ENCODE results near the gene OR2V2. TPM values are rescaled to one million over a fixed set of nuclear protein-coding genes. Genes with fewer than 3 reads are reported as not detected.
A peak's percentile ranks its signal among the peaks of the same experiment; 100 is the strongest.

Gene OR2V2
- polyA plus RNA-seq, 1 experiment = not detected

DNA sequence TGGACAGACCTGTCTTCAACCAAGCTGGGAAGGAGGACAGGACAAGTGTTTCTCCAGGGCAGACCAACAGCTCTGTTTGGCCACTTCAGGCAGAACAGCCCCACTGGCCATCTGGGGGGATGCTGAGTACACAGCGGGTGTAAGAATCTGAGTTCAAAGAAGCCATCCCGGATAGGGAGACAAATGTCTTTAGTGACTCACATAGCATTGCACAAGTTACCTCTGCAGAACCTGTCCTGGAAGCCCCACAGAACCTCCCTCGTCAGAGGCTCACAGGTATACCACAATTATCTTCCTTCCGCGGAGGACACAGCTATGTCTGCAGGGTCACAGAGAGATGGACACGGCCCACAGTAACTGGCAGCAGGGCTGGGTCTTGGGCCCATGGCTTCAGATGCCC is 2.0 kb downstream of the OR2V2 start:
- Histone ChIP-seq H3K27me3 (ENCODE audit: control insufficient read depth, insufficient read depth, low read length) (peaks cover 2% of the 10 kb centered on the region), H3K4me3 (ENCODE audit: low read depth, low read length) (no peak overlapping the region), H3K9me3 (ENCODE audit: control insufficient read depth, insufficient read depth, low read length) (peaks cover 3% of the 10 kb centered on the region; the same call in 1 of the 2 replicates), H3K27ac (ENCODE audit: low read depth, low read length) (no peak overlapping the region)
- no peak for DNase-seq (ENCODE audit: low read depth, low spot score)
- TF ChIP-seq, protein P1, sequence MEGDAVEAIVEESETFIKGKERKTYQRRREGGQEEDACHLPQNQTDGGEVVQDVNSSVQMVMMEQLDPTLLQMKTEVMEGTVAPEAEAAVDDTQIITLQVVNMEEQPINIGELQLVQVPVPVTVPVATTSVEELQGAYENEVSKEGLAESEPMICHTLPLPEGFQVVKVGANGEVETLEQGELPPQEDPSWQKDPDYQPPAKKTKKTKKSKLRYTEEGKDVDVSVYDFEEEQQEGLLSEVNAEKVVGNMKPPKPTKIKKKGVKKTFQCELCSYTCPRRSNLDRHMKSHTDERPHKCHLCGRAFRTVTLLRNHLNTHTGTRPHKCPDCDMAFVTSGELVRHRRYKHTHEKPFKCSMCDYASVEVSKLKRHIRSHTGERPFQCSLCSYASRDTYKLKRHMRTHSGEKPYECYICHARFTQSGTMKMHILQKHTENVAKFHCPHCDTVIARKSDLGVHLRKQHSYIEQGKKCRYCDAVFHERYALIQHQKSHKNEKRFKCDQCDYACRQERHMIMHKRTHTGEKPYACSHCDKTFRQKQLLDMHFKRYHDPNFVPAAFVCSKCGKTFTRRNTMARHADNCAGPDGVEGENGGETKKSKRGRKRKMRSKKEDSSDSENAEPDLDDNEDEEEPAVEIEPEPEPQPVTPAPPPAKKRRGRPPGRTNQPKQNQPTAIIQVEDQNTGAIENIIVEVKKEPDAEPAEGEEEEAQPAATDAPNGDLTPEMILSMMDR (IDR thresholded peaks at IDR 0.05; ENCODE audit: low read depth, low read length) = no peak
- ChIA-PET POLR2A (no interaction called here), CTCF (no interaction called here)

DNA sequence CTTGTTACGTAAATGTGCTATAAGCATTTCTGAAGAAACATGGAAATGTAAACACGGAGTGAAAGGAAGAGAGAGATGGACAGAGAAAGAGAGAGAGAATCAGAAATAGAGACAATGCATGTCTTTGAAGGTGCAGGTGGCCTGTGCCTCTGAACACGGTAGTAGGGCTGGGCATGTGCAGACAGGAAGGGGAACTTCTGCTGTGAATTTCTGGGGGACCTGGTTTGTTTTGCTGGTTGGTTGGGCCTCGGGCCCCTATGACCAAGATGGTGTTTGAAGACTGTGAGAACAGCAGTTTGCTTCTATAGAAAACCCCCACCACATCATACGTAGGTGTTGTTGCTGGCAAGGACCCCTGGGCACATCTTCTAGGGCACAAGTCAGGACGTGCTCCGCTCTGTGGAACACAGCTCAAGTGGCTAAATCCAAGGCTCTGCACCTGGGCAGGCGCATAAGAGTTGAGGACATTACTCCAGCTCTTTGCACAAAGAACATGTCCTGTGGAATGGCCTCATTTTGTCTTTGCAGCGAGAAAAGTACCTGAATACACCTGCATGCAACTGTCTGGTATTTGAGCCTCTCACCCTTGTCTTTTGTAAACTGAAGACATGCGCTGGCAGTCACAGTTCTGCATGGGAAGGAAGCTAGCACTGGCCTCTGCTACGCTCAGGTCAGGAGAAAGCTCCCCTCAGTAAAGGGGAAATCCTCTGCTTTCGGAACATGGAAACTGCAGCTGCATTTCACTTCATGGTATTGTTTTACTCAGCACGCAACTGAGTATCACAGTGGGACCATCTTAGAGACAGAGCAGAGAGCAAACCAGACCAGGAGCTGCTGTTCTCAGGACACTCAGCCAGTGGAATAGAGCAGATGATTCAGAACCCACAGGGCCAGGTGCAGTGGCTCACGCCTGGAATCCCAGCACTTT is 2.7 kb downstream of the OR2V2 start:
- ChIA-PET CTCF (no interaction called here), POLR2A (no interaction called here)
- peaks cover 2% of the 10 kb centered on the region for H3K27me3 ChIP-seq (ENCODE audit: control insufficient read depth, insufficient read depth, low read length)
- TF ChIP-seq, protein P1 (IDR thresholded peaks at IDR 0.05; ENCODE audit: low read depth, low read length) = no peak
- peaks cover 3% of the 10 kb centered on the region; the same call in 1 of the 2 replicates for H3K9me3 ChIP-seq (ENCODE audit: control insufficient read depth, insufficient read depth, low read length)
- H3K4me3 ChIP-seq (ENCODE audit: low read depth, low read length) = no peak overlapping the region
- H3K27ac ChIP-seq (ENCODE audit: low read depth, low read length) = no peak overlapping the region
- no peak for DNase-seq (ENCODE audit: low read depth, low spot score)

DNA sequence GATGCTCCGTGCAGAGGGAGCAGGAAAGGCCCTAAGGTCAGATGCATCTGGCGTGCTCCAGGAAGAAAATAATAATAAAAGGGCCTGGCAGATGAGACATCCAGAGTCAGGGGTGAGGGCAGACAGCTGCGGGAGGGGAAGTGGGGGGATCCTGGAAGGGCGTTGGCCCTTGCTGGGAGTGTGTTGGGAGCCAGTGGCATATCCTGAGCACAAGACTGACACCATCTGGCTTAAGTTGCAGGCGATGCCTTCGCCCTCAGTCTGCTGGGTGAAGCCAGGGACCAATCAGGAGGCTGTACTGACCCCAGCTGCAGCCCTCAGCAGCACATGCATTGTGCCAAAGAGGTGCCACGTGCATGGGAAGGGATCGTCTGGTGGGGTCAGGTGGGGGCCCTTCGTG is 3.8 kb downstream of the OR2V2 start:
- peaks cover 2% of the 10 kb centered on the region for H3K27me3 ChIP-seq (ENCODE audit: control insufficient read depth, insufficient read depth, low read length)
- POLR2A ChIA-PET = no interaction called here
- H3K4me3 ChIP-seq (ENCODE audit: low read depth, low read length) = no peak overlapping the region
- H3K27ac ChIP-seq (ENCODE audit: low read depth, low read length) = no peak overlapping the region
- CTCF ChIA-PET = no interaction called here
- DNase-seq (ENCODE audit: low read depth, low spot score) = no peak
- TF ChIP-seq, protein P1 (IDR thresholded peaks at IDR 0.05; ENCODE audit: low read depth, low read length) = no peak
- peaks cover 3% of the 10 kb centered on the region; the same call in 1 of the 2 replicates for H3K9me3 ChIP-seq (ENCODE audit: control insufficient read depth, insufficient read depth, low read length)

DNA sequence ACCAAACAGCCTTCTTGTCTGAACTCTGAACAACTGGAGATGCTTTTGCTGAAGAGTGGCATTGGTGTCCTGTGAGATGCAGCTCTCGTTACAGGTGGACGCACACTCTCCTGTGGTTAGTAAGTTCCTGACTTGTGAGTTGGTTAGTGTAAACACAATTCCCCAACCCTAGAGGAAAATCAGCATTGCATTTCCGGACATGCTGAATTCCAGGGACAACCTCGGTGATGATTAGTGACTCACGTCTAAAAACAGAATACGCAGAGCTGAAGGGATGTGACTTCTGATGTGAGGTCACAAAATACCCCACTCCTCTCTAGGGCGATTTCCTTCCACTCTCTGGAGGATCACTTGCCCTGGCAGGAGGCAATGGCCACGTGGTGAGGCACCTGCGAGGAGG is 5.0 kb downstream of the OR2V2 start:
- Histone ChIP-seq H3K9me3 (ENCODE audit: control insufficient read depth, insufficient read depth, low read length) (peaks cover 3% of the 10 kb centered on the region; the same call in 1 of the 2 replicates), H3K4me3 (ENCODE audit: low read depth, low read length) (no peak overlapping the region), H3K27ac (ENCODE audit: low read depth, low read length) (peak overlapping the region; percentile 52), H3K27me3 (ENCODE audit: control insufficient read depth, insufficient read depth, low read length) (peaks cover 4% of the 10 kb centered on the region)
- peak; percentile 41 for DNase-seq (ENCODE audit: low read depth, low spot score)
- ChIA-PET POLR2A (no interaction called here), CTCF (interaction anchor here (0.8 to 1.4 kb wide), 2 partner anchors 14 to 32 kb away, joined by 3 read pairs; no protein-coding TSS in a partner anchor)
- TF ChIP-seq, protein P1 (IDR thresholded peaks at IDR 0.05; ENCODE audit: low read depth, low read length) = no peak

DNA sequence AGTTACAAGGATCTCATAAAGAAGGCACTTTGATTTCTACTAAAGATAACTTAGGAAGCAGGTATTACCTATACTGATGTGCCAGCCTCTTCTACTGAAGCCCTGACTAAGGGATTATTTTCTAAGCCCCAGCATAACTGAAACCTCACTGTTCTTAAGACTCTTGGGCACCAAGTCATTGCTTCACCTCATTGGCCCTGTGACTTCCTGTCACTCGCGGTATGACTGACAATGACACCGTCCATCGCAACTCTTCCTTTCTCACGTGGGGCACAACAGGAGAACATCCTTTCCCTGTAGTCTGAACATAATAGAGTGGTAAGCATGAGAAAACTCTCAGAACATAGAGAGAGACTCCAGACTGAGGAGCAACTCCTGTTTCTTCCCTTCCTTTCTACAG is 6.4 kb downstream of the OR2V2 start:
- no peak for DNase-seq (ENCODE audit: low read depth, low spot score)
- H3K27ac ChIP-seq (ENCODE audit: low read depth, low read length) = no peak overlapping the region
- ChIA-PET CTCF (no interaction called here), POLR2A (no interaction called here)
- peaks cover 3% of the 10 kb centered on the region; the same call in 1 of the 2 replicates for H3K9me3 ChIP-seq (ENCODE audit: control insufficient read depth, insufficient read depth, low read length)
- H3K4me3 ChIP-seq (ENCODE audit: low read depth, low read length) = no peak overlapping the region
- peaks cover 2% of the 10 kb centered on the region for H3K27me3 ChIP-seq (ENCODE audit: control insufficient read depth, insufficient read depth, low read length)
- TF ChIP-seq, protein P1 (IDR thresholded peaks at IDR 0.05; ENCODE audit: low read depth, low read length) = no peak

Measured in AG04450 (cell line).